SU-DHL-6 (cell line): ENCODE results near the gene ATP8A2.

Experiments
- CTCF ChIP-seq: fragments of 200-600 bp; sonication (generic); IDR thresholded peaks from one replicate; pipeline ENCODE4 v1.5.1; 2017; ENCODE audit warnings: antibody characterized with exemption, mild to moderate bottlenecking, low read length, moderate library complexity; ENCODE audit not compliant: insufficient read depth, poor library complexity, severe bottlenecking
- EZH2phosphoT487 ChIP-seq: fragments of 200-600 bp; sonication (generic), shearing (Covaris generic); conservative IDR thresholded peaks from 2 replicates; pipeline ENCODE4 v1.6.1; 2018; ENCODE audit warnings: mild to moderate bottlenecking, antibody characterized with exemption, low read length, moderate library complexity, mixed read lengths

DNA sequence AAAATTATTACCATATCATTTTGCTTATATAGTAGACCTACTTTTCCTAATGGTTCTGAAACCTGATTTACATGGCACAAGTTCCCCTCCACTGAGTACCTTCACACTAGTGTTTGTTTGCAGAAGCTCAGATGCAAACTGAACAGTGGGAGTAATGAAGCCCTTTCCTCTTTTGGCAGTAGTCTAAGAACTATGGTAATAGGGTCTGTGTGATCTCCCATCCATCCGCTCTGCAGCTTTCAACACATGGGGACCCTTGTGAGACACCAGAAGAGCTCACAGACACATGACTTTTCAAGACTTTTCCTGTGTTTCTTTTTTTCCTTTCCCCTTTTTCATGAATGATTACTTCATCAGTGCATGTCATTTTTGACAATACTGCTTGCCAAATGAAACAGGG, 336.0 kb downstream of the ATP8A2 start:
- TF ChIP-seq CTCF (no peak), EZH2phosphoT487 (no peak)
